Ishikawa (cell line): ENCODE measurements around the gene RIPPLY2.

Experiments used
- CEBPB ChIP-seq: IDR thresholded peaks from 2 replicates; pipeline ENCODE4 v1.6.1; 2012
- CREB1 ChIP-seq: IDR thresholded peaks from 2 replicates; pipeline ENCODE4 v1.6.1; 2012; ENCODE audit warnings: low read depth
- EGR1 ChIP-seq: IDR thresholded peaks from 2 replicates; pipeline ENCODE4 v1.6.1; 2012
- EP300 ChIP-seq: IDR thresholded peaks from 2 replicates; pipeline ENCODE4 v1.6.1; 2012; ENCODE audit warnings: borderline replicate concordance
- FOXM1 ChIP-seq: IDR thresholded peaks from 2 replicates; pipeline ENCODE4 v1.6.1; 2012; ENCODE audit warnings: low read depth, borderline replicate concordance
- MAX ChIP-seq: IDR thresholded peaks from 2 replicates; pipeline ENCODE4 v1.6.1; 2012
- NFIC ChIP-seq: IDR thresholded peaks from 2 replicates; pipeline ENCODE4 v1.6.1; 2012
- RAD21 ChIP-seq: IDR thresholded peaks from 2 replicates; pipeline ENCODE4 v1.6.1; 2012; ENCODE audit warnings: low read depth
- REST ChIP-seq: IDR thresholded peaks from 2 replicates; pipeline ENCODE4 v1.6.1; 2012; ENCODE audit warnings: low read depth, mild to moderate bottlenecking
- TAF1 ChIP-seq: IDR thresholded peaks from 2 replicates; pipeline ENCODE4 v1.6.1; 2012; ENCODE audit warnings: low read depth, mild to moderate bottlenecking
- TCF12 ChIP-seq: IDR thresholded peaks from 2 replicates; pipeline ENCODE4 v1.6.1; 2012; ENCODE audit warnings: low read depth
- TEAD4 ChIP-seq: IDR thresholded peaks from 2 replicates; pipeline ENCODE4 v1.6.1; 2012
- USF1 ChIP-seq: IDR thresholded peaks from 2 replicates; pipeline ENCODE4 v1.6.1; 2012
- YY1 ChIP-seq: IDR thresholded peaks from 2 replicates; pipeline ENCODE4 v1.6.1; 2012; ENCODE audit warnings: low read depth
- ZBTB7A ChIP-seq: IDR thresholded peaks from 2 replicates; pipeline ENCODE4 v1.6.1; 2012; ENCODE audit warnings: low read depth

Gene RIPPLY2

GRCh38 chr6:83824388-83824801 is 28.8 kb upstream of the RIPPLY2 start:
- no peak for TF ChIP-seq USF1
- no peak for TF ChIP-seq CREB1
- TF ChIP-seq CEBPB = no peak
- no peak for TF ChIP-seq FOXM1
- TF ChIP-seq TCF12 = no peak
- no peak for TF ChIP-seq NFIC
- TF ChIP-seq EGR1 = no peak
- TF ChIP-seq TAF1 = no peak
- no peak for TF ChIP-seq RAD21

GRCh38 chr6:83824831-83825230 is 28.3 kb upstream of the RIPPLY2 start:
- TF ChIP-seq YY1 (no peak), TEAD4 (no peak), TCF12 (no peak), USF1 (no peak), NFIC (no peak), FOXM1 (no peak), EP300 (no peak), RAD21 (no peak), CEBPB (no peak), CREB1 (no peak), EGR1 (no peak), REST (no peak), MAX (no peak), ZBTB7A (no peak), TAF1 (no peak)

- TF ChIP-seq FOXM1 = no peak
- TF ChIP-seq TEAD4 = no peak
- TF ChIP-seq ZBTB7A = no peak
- TF ChIP-seq CREB1 = no peak
- no peak for TF ChIP-seq CEBPB
- no peak for TF ChIP-seq TAF1
- no peak for TF ChIP-seq YY1
- no peak for TF ChIP-seq NFIC
- no peak for TF ChIP-seq EP300
- TF ChIP-seq USF1 = no peak
- TF ChIP-seq MAX = no peak
- no peak for TF ChIP-seq TCF12
- no peak for TF ChIP-seq RAD21
- TF ChIP-seq EGR1 = no peak
Observed at GRCh38 chr6:83827050-83827449, 26.1 kb upstream of the RIPPLY2 start.

- TF ChIP-seq TEAD4 (no peak), NFIC (no peak), MAX (no peak), TCF12 (no peak), RAD21 (no peak), USF1 (no peak), TAF1 (no peak), EP300 (no peak), CREB1 (no peak)
Observed at GRCh38 chr6:83838727-83839126, 14.4 kb upstream of the RIPPLY2 start.

GRCh38 chr6:83844170-83844569 is 9.0 kb upstream of the RIPPLY2 start:
- TF ChIP-seq MAX (no peak), REST (no peak), TAF1 (no peak), TEAD4 (no peak), EGR1 (no peak), USF1 (no peak), CEBPB (no peak), YY1 (no peak), NFIC (no peak), CREB1 (no peak), EP300 (no peak), TCF12 (no peak), ZBTB7A (no peak), FOXM1 (no peak), RAD21 (no peak)
